ENCODE results near the gene ARPC3. TPM values are rescaled to one million over a fixed set of nuclear protein-coding genes. Genes with fewer than 3 reads are reported as not detected.
"Not testable (repeated sequence)": the region's sequence is repeated elsewhere in the genome, so short reads cannot be mapped to it uniquely, and the experiment has no call there.

Gene ARPC3
- total RNA-seq, 1 donor from 2014 or later = 84.5 TPM

GRCh38 chr12:110451263-110451662 is 1.1 kb upstream of the ARPC3 start:
- peaks cover 42% of the 10 kb centered on the region for H3K36me3 ChIP-seq
- intact Hi-C loops (cut with micrococcal nuclease) = no loop called here

GRCh38 chr12:110444455-110444854 is 5.7 kb downstream of the ARPC3 start:
- peaks cover 34% of the 10 kb centered on the region for H3K4me1 ChIP-seq
- H3K36me3 ChIP-seq = peaks cover 73% of the 10 kb centered on the region
- intact Hi-C loops (cut with micrococcal nuclease) = no loop called here
- no peaks in the 10 kb centered on the region for H3K9me3 ChIP-seq (replicated peaks)
- no peaks in the 10 kb centered on the region for H3K27me3 ChIP-seq (ENCODE audit: low read depth)
- no peak overlapping the region for H3K27ac ChIP-seq (replicated peaks)
- DNase-seq = no peak
- TF ChIP-seq CTCF (IDR thresholded peaks at IDR 0.05; ENCODE audit: borderline replicate concordance) = no peak
- H3K4me3 ChIP-seq = no peak overlapping the region

More at GRCh38 chr12:110451263-110451662, 1.1 kb upstream of the ARPC3 start:
- no peaks in the 10 kb centered on the region for H3K9me3 ChIP-seq (replicated peaks)
- H3K4me1 ChIP-seq = peaks cover 41% of the 10 kb centered on the region
- no peak overlapping the region for H3K4me3 ChIP-seq
- DNase-seq = no peak
- H3K27ac ChIP-seq (replicated peaks) = peak overlapping the region; percentile 94
- TF ChIP-seq CTCF (IDR thresholded peaks at IDR 0.05; ENCODE audit: borderline replicate concordance) = no peak
- no peaks in the 10 kb centered on the region for H3K27me3 ChIP-seq (ENCODE audit: low read depth)

DNA sequence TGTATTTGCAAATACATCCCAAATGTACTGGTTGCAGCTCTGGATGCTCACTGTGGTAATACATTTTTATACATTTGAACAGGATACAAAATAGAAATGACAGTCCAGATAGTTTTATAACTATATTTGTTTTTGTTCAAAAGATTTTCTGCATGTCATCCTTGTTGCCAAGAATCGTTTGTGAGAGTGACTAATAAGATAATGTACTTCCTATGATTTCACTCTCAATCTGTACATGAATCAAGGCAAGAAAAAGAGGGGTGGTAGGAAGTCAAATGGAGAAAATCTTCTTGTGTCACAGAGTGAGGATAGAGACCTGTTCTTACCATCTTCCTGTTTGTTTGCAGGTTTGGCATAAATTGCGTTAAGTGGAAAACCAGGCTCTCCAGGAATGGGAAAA is 13.9 kb downstream of the ARPC3 start:
- DNase-seq = no peak
- Histone ChIP-seq H3K36me3 (peaks cover 75% of the 10 kb centered on the region), H3K27me3 (ENCODE audit: low read depth) (no peaks in the 10 kb centered on the region), H3K27ac (replicated peaks) (no peak overlapping the region), H3K4me1 (peaks cover 5% of the 10 kb centered on the region), H3K9me3 (replicated peaks) (no peaks in the 10 kb centered on the region), H3K4me3 (no peak overlapping the region)
- intact Hi-C loops (cut with micrococcal nuclease) = no loop called here
- TF ChIP-seq CTCF (IDR thresholded peaks at IDR 0.05; ENCODE audit: borderline replicate concordance) = no peak

DNA sequence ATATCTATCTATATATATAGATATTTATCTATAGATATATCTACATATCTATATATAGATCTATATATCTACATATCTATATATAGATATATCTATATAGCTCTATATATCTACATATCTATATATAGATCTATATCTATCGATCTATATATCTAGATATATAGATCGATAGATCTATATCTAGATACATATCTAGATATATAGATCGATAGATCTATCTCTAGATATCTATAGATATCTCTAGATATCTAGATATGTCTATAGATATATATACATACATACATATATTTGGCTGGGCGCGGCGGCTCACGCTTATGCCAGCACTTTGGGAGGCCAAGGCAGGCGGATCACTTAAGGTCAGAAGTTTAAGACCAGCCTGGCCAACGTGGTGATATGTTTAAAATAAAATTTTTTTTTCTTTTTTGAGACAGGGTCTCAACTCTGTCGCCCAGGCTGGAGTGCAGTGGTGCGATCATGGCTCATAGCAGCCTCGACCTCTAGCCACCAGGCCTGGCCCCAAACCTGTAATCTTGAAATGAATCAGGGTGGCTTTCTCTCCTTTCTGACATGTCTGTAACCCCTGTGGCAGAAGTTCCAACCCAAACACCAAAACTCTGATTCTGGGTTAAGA is 18.1 kb downstream of the ARPC3 start:
- intact Hi-C loops (cut with micrococcal nuclease) = loop anchor here (5.0 kb wide), 1 partner anchor 330 kb away; no protein-coding TSS in a partner anchor

GRCh38 chr12:110429676-110430075 is 20.5 kb downstream of the ARPC3 start:
- not testable (repeated sequence) for H3K27me3 ChIP-seq (ENCODE audit: low read depth); DNase-seq; H3K4me3 ChIP-seq; H3K4me1 ChIP-seq; H3K9me3 ChIP-seq (replicated peaks); H3K27ac ChIP-seq (replicated peaks)
- intact Hi-C loops (cut with micrococcal nuclease) = loop anchor here (5.0 kb wide), 1 partner anchor 327 kb away; no protein-coding TSS in a partner anchor
- H3K36me3 ChIP-seq = peaks cover 12% of the 10 kb centered on the region

More for the DNA sequence above, 18.1 kb downstream of the ARPC3 start:
- DNase-seq = no peak
- no peak for TF ChIP-seq CTCF (IDR thresholded peaks at IDR 0.05; ENCODE audit: borderline replicate concordance)
- H3K4me3 ChIP-seq = peak overlapping the region; percentile 71
- peaks cover 34% of the 10 kb centered on the region for H3K36me3 ChIP-seq
- H3K27me3 ChIP-seq (ENCODE audit: low read depth) = no peaks in the 10 kb centered on the region
- peaks cover 5% of the 10 kb centered on the region for H3K4me1 ChIP-seq
- no peaks in the 10 kb centered on the region for H3K9me3 ChIP-seq (replicated peaks)
- peak overlapping the region; percentile 44 for H3K27ac ChIP-seq (replicated peaks)

DNA sequence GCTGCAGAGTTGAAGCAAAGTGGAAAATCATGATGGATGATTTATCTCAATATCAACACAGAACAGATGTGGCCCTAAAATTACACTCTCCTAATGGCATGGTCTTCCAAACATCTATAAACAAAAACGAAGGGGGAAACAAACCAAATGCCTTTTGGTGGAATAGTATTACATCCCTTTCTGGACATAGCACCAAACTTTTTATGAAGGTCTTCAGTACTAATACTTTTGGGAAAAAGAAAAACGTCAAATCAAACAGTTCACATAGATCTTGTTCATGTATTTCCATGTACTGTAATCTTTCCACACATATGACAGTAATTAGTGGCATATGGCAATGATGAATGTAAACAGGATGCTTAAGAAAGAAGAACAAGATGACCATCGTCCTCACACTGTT is 23.7 kb downstream of the ARPC3 start:
- H3K4me1 ChIP-seq = no peaks in the 10 kb centered on the region
- no peak overlapping the region for H3K4me3 ChIP-seq
- no peaks in the 10 kb centered on the region for H3K27me3 ChIP-seq (ENCODE audit: low read depth)
- intact Hi-C loops (cut with micrococcal nuclease) = no loop called here
- H3K27ac ChIP-seq (replicated peaks) = no peak overlapping the region
- DNase-seq = no peak
- no peaks in the 10 kb centered on the region for H3K36me3 ChIP-seq
- TF ChIP-seq CTCF (IDR thresholded peaks at IDR 0.05; ENCODE audit: borderline replicate concordance) = no peak
- H3K9me3 ChIP-seq (replicated peaks) = no peaks in the 10 kb centered on the region
